Stomach (tissue), 9 donors: Measurements from ENCODE around the gene CCDC63. TPM values are rescaled to one million over a fixed set of nuclear protein-coding genes. Genes with fewer than 3 reads are reported as not detected.

Source experiments
- DNase-seq, 2 donors: peaks; one replicate each; pipeline versions ENCODE4 v3.0.0 to v3.0.0-alpha.2; 2013 to 2019
- H3K27ac ChIP-seq, 5 donors: fragments of 200-600 bp in 4 of 5; sonication (generic) in 4 of 5; one replicate each; pipeline ENCODE4 v1.5.1; 2013 to 2019; ENCODE audit warnings: mild to moderate bottlenecking in 1 of 5, moderate library complexity in 1 of 5
- H3K27me3 ChIP-seq, 3 donors: fragments of 200-600 bp; sonication (generic); one replicate each; pipeline ENCODE4 v1.5.1; 2017 to 2019; ENCODE audit warnings: mixed run types in 1 of 3
- H3K36me3 ChIP-seq, 4 donors: fragments of 200-600 bp; sonication (generic); 1 replicate in 3 of 4; 2 replicates in 1 of 4; pipeline ENCODE4 v1.5.1; 2016 to 2019
- H3K4me1 ChIP-seq, 4 donors: fragments of 200-600 bp; sonication (generic); one replicate each; pipeline ENCODE4 v1.5.1; 2016 to 2019
- H3K4me3 ChIP-seq, 4 donors: fragments of 200-600 bp; sonication (generic) in 3 of 4; one replicate each; pipeline ENCODE4 v1.5.1; 2016 to 2019; ENCODE audit warnings: mild to moderate bottlenecking in 1 of 4
- H3K9me3 ChIP-seq, 4 donors: fragments of 200-600 bp; sonication (generic); one replicate each; pipeline ENCODE4 v1.5.1; 2016 to 2019
- CTCF ChIP-seq, 7 experiments: fragments of 450-650 bp in 4 of 7; fragments of 200-600 bp in 3 of 7; sonication (generic) in 3 of 7; IDR thresholded peaks; one replicate each; pipeline ENCODE4 v1.5.1; 2016 to 2019; ENCODE audit warnings: antibody characterized with exemption in 7 of 7, control low read depth in 2 of 7, mild to moderate bottlenecking in 1 of 7
- EP300 ChIP-seq: sonication (generic); formaldehyde crosslinking; IDR thresholded peaks from one replicate; pipeline ENCODE4 v1.6.1; 2017; ENCODE audit warnings: antibody characterized with exemption
- POLR2A ChIP-seq, 4 donors: fragments of 450-650 bp; IDR thresholded peaks; one replicate each; pipeline ENCODE4 v1.6.1; 2016; ENCODE audit warnings: antibody characterized with exemption in 4 of 4, control low read depth in 2 of 4, mild to moderate bottlenecking in 1 of 4, moderate library complexity in 1 of 4
- POLR2AphosphoS5 ChIP-seq, 3 donors: sonication (generic); formaldehyde crosslinking; IDR thresholded peaks; one replicate each; pipeline ENCODE4 v1.6.1; 2016; ENCODE audit warnings: antibody characterized with exemption in 3 of 3
- WGBS, 5 donors: extraction: QIAGEN DNeasy Blood & Tissue Kit in 3 of 5; methylation state at CpG; one replicate each; pipeline versions ENCODE4 v1.1.5 to v1.1.7; 2013 to 2018; 5-methylcytosine and 5-hydroxymethylcytosine counted together
- intact Hi-C: fragments of 100-400 bp; cut with DNase I; formaldehyde crosslinking; loops from one replicate; pipeline ENCODE4 v1.15.1; 2023; ENCODE audit warnings: low total_unique reads
- polyA plus RNA-seq, 3 donors: library from polyadenylated mRNA; stranded (reverse); fragments of 200-250 nt; gene quantifications; one replicate each; pipeline ENCODE4 v1.2.3, GENCODE V29; 2013
- total RNA-seq, 5 donors: library from RNA; depleted of rRNA; stranded (reverse); fragments of >200 nt; gene quantifications; one replicate each; pipeline versions ENCODE4 v1.1.0 to v1.2.3, GENCODE V29; 2014 to 2016
- donor health status: healthy with polysubstance abuse.
- donor health status: Bipolar disorder and iron deficiency.
- donor health status: healthy.

Gene CCDC63
- total and polyA plus RNA-seq, 8 donors: not detected

DNA sequence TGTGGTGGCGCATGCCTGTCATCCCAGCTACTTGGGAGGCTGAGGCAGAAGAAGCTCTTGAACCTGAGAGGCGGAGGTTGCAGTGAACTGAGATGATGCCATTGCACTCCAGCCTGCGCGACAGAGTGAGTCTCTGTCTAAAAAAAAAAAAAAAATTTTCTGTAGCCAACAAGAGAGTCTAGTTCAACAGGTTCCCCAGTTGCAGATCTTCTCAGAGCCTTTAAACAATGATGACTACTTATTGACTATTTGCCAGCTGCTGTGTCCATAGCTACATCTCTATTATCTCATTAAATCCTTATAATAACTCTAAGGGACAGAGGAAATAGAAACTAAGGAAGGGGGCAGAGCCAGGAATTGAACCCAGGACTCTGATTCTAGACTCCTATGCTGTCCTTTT lies 88.8 kb downstream of the CCDC63 start:
- 88 to 100% (median 95%) methylated on average over 4 of the region's 4 CpGs for WGBS, 5 donors
- Histone ChIP-seq H3K4me3 (no peak overlapping the region), H3K9me3 (no peaks in the 10 kb centered on the region), H3K36me3 (no peaks in the 10 kb centered on the region), H3K4me1 (peaks cover 0 to 8% (median 4%) of the 10 kb centered on the region in 4 donors), H3K27me3 (peaks cover 0 to 79% (median 9%) of the 10 kb centered on the region in 3 donors), H3K27ac (no peak overlapping the region)
- intact Hi-C loops: loop anchor here (10.0 kb wide), 1 partner anchor 369 kb away; no protein-coding TSS in a partner anchor
- TF ChIP-seq CTCF (IDR thresholded peaks at IDR 0.05) (no peak), EP300 (no peak), POLR2A (IDR thresholded peaks at IDR 0.05) (no peak), POLR2AphosphoS5 (IDR thresholded peaks at IDR 0.05) (no peak)
- no peak for DNase-seq

DNA sequence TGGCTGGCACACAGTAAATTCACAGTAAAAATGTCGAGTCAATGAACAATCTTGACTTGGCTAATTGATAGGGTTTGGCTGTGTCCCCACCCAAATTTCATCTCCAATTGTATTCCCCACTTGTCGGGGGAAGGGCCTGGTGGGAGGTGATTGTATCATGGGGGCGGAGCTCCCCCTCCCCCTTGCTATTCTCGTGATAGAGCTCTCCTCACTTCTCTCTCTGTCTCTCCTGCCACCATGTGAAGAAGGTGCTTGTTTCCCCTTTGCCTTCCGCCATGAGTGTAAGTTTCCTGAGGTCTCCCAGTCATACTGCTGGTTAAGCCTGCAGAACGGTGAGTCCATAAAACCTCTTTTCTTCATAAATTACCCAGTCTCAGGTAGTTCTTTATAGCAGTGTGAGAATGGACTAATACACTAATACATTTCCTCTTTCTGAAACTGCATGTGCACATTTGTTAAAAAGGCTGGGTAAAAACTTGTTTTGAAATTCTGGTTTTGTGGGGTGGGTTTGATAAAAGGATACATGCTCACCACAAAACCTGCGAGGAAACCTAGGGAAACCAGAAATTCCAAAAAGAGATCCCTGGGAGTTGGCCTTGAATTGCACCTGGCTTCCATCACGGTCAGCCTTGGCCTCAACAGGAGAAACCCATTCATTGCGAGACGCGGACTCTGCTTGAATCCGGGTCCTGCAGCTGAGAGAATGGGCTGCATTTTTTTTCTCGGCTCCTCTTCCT lies 89.7 kb downstream of the CCDC63 start:
- Histone ChIP-seq H3K27ac (no peak overlapping the region), H3K9me3 (no peaks in the 10 kb centered on the region), H3K36me3 (no peaks in the 10 kb centered on the region), H3K4me3 (no peak overlapping the region), H3K4me1 (peaks cover 0 to 8% (median 4%) of the 10 kb centered on the region in 4 donors), H3K27me3 (peaks cover 0 to 79% (median 9%) of the 10 kb centered on the region in 3 donors)
- no peak for DNase-seq
- intact Hi-C loops: loop anchor here (10.0 kb wide), 1 partner anchor 368 kb away; no protein-coding TSS in a partner anchor
- 30 to 39% (median 32%) methylated on average over 13 of the region's 13 CpGs for WGBS, 5 donors
- no peak for TF ChIP-seq CTCF (IDR thresholded peaks at IDR 0.05)
- no peak for TF ChIP-seq POLR2A (IDR thresholded peaks at IDR 0.05)
- no peak for TF ChIP-seq POLR2AphosphoS5 (IDR thresholded peaks at IDR 0.05)
- TF ChIP-seq EP300: no peak

GRCh38 chr12:110937104-110937641 lies 90.4 kb downstream of the CCDC63 start:
- no peak overlapping the region for H3K4me3 ChIP-seq
- WGBS, 5 donors: 3 to 5% (median 4%) methylated on average over 21 of the region's 21 CpGs
- peaks cover 0 to 8% (median 4%) of the 10 kb centered on the region in 4 donors for H3K4me1 ChIP-seq
- no peaks in the 10 kb centered on the region for H3K9me3 ChIP-seq
- H3K27ac ChIP-seq: no peak overlapping the region
- intact Hi-C loops: loop anchor here (10.0 kb wide), 1 partner anchor 368 kb away; no protein-coding TSS in a partner anchor
- TF ChIP-seq POLR2AphosphoS5 (IDR thresholded peaks at IDR 0.05) (peak in 1 of 3 donors; percentile 4), EP300 (no peak), CTCF (IDR thresholded peaks at IDR 0.05) (peak in 5 of 7 experiments; percentile 47 to 90 (median 81)), POLR2A (IDR thresholded peaks at IDR 0.05) (no peak)
- peak; percentile 54 to 82 for DNase-seq
- no peaks in the 10 kb centered on the region for H3K36me3 ChIP-seq
- peaks cover 0 to 78% (median 9%) of the 10 kb centered on the region in 3 donors for H3K27me3 ChIP-seq

DNA sequence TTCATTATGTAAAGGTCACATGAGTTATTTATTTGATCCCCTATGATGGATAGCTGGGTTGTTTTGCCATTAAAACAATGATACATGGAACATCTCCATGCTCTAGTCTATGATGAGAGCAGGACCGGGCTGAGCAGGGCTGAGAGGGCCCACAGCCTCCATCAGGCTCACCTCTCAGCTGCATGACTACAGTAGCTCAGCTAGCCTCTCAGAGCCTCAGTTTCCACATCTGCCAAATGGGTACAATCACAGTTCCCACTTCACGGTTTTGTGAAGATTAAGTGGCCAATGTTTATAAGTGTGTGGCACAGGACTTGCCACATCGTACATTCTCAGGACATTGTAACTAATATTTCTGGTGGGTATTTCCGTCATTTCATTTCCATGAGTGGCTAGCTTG lies 93.5 kb downstream of the CCDC63 start:
- peaks cover 0 to 6% (median under 1%) of the 10 kb centered on the region in 4 donors for H3K9me3 ChIP-seq
- H3K36me3 ChIP-seq: no peaks in the 10 kb centered on the region
- no peak for DNase-seq
- no peak overlapping the region for H3K4me3 ChIP-seq
- H3K4me1 ChIP-seq: peaks cover 0 to 8% (median 4%) of the 10 kb centered on the region in 4 donors
- TF ChIP-seq CTCF (IDR thresholded peaks at IDR 0.05) (no peak), POLR2A (IDR thresholded peaks at IDR 0.05) (no peak), POLR2AphosphoS5 (IDR thresholded peaks at IDR 0.05) (no peak), EP300 (no peak)
- intact Hi-C loops: no loop called here
- peaks cover 0 to 47% (median 9%) of the 10 kb centered on the region in 3 donors for H3K27me3 ChIP-seq
- no peak overlapping the region for H3K27ac ChIP-seq
- WGBS, 5 donors: 76 to 93% (median 90%) methylated on average over 4 of the region's 4 CpGs
